Liver (tissue), 9 donors: ENCODE measurements around the gene VGLL4. TPM values are rescaled to one million over a fixed set of nuclear protein-coding genes. Genes with fewer than 3 reads are reported as not detected.

Experiments used
- DNase-seq: peaks from one replicate; pipeline ENCODE4 v3.0.0-alpha.2; 2017; ENCODE audit warnings: low spot score
- H3K27ac ChIP-seq, 2 donors: one replicate each; pipeline ENCODE4 v1.7.0; 2013; ENCODE audit warnings: inconsistent platforms in 2 of 2, low read length in 2 of 2, control low read depth in 1 of 2, low read depth in 1 of 2, mild to moderate bottlenecking in 1 of 2
- H3K27me3 ChIP-seq, 4 donors: one replicate each; pipeline versions ENCODE4 v1.6.1 to v1.7.0; 2013; ENCODE audit warnings: low read length in 3 of 4, inconsistent platforms in 1 of 4, mild to moderate bottlenecking in 1 of 4, moderate library complexity in 1 of 4; ENCODE audit not compliant: control insufficient read depth in 4 of 4, insufficient read depth in 4 of 4
- H3K36me3 ChIP-seq, 4 donors: one replicate each; pipeline versions ENCODE4 v1.6.1 to v1.7.0; 2013; ENCODE audit warnings: low read length in 3 of 4, mild to moderate bottlenecking in 3 of 4, low read depth in 1 of 4, moderate library complexity in 1 of 4; ENCODE audit not compliant: control insufficient read depth in 4 of 4, insufficient read depth in 3 of 4
- H3K4me1 ChIP-seq, 4 donors: one replicate each; pipeline versions ENCODE4 v1.6.1 to v1.7.0; 2013; ENCODE audit warnings: low read length in 3 of 4, mild to moderate bottlenecking in 3 of 4, moderate library complexity in 1 of 4; ENCODE audit not compliant: control insufficient read depth in 4 of 4, insufficient read depth in 4 of 4
- H3K4me3 ChIP-seq, 3 donors: one replicate each; pipeline versions ENCODE4 v1.6.1 to v1.7.0; 2013; ENCODE audit warnings: low read length in 3 of 3, control low read depth in 1 of 3, low read depth in 1 of 3, mild to moderate bottlenecking in 1 of 3
- H3K9ac ChIP-seq, 2 donors: one replicate each; pipeline ENCODE4 v1.7.0; 2013; ENCODE audit warnings: low read length in 2 of 2, mild to moderate bottlenecking in 2 of 2, moderate library complexity in 2 of 2, control low read depth in 1 of 2, low read depth in 1 of 2
- H3K9me3 ChIP-seq, 4 donors: one replicate each; pipeline versions ENCODE4 v1.6.1 to v1.7.0; 2013; ENCODE audit warnings: low read length in 3 of 4; ENCODE audit not compliant: control insufficient read depth in 4 of 4
- CTCF ChIP-seq: fragments of 150-350 bp; IDR thresholded peaks from 2 replicates; pipeline ENCODE4 v1.5.1; 2017; ENCODE audit warnings: improper control_type of control experiment, low read depth, low read length; ENCODE audit not compliant: missing input control
- EGR1 ChIP-seq, 2 donors: IDR thresholded peaks; 2 replicates each; pipeline ENCODE4 v1.6.1; 2016 to 2018; ENCODE audit warnings: antibody characterized with exemption in 2 of 2, low read depth in 2 of 2
- FOXA1 ChIP-seq: IDR thresholded peaks from 2 replicates; pipeline ENCODE4 v1.6.1; 2016; ENCODE audit warnings: antibody characterized with exemption
- FOXA2 ChIP-seq: IDR thresholded peaks from 2 replicates; pipeline ENCODE4 v1.6.1; 2016; ENCODE audit warnings: antibody characterized with exemption
- GABPA ChIP-seq, 2 donors: IDR thresholded peaks in 1 of 2; conservative IDR thresholded peaks in 1 of 2; 2 replicates each; pipeline ENCODE4 v1.6.1; 2016; ENCODE audit warnings: antibody characterized with exemption in 2 of 2, mild to moderate bottlenecking in 1 of 2, moderate library complexity in 1 of 2
- HNF4A ChIP-seq, 2 donors: conservative IDR thresholded peaks; 2 replicates each; pipeline ENCODE4 v1.6.1; 2016; ENCODE audit warnings: antibody characterized with exemption in 2 of 2, mild to moderate bottlenecking in 2 of 2
- HNF4G ChIP-seq: IDR thresholded peaks from 2 replicates; pipeline ENCODE4 v1.6.1; 2016; ENCODE audit warnings: antibody characterized with exemption
- JUND ChIP-seq, 2 donors: IDR thresholded peaks; 2 replicates each; pipeline ENCODE4 v1.6.1; 2016; ENCODE audit warnings: antibody characterized with exemption in 2 of 2
- NR2F2 ChIP-seq: IDR thresholded peaks from 2 replicates; pipeline ENCODE4 v1.6.1; 2016; ENCODE audit warnings: antibody characterized with exemption
- RAD21 ChIP-seq, 2 donors: IDR thresholded peaks; 2 replicates each; pipeline ENCODE4 v1.6.1; 2016; ENCODE audit warnings: antibody characterized with exemption in 2 of 2, mild to moderate bottlenecking in 2 of 2
- RXRA ChIP-seq, 2 donors: IDR thresholded peaks; 2 replicates each; pipeline ENCODE4 v1.6.1; 2017 to 2018; ENCODE audit warnings: antibody characterized with exemption in 2 of 2, mild to moderate bottlenecking in 1 of 2
- SP1 ChIP-seq: IDR thresholded peaks from 2 replicates; pipeline ENCODE4 v1.6.1; 2018; ENCODE audit warnings: antibody characterized with exemption, mild to moderate bottlenecking
- TAF1 ChIP-seq: conservative IDR thresholded peaks from 2 replicates; pipeline ENCODE4 v1.6.1; 2016; ENCODE audit warnings: antibody characterized with exemption, mild to moderate bottlenecking
- whole genome bisulfite sequencing: extraction: QIAGEN DNeasy Blood & Tissue Kit; methylation state at CpG from one replicate; pipeline ENCODE4 v1.1.7; 2013; 5-methylcytosine and 5-hydroxymethylcytosine counted together
- polyA plus RNA-seq, 2 donors: library from polyadenylated mRNA; stranded (reverse) in 1 of 2; unstranded in 1 of 2; fragments of 200-250 nt in 1 of 2; fragments of >200 nt in 1 of 2; fragmentation: Nextera tagmentation in 1 of 2; extraction: Ambion mirVana in 1 of 2; gene quantifications; one replicate each; pipeline versions ENCODE4 v1.2.1 to v1.2.3, GENCODE V29; 2013 to 2015
- total RNA-seq, 2 donors: library from RNA; depleted of rRNA; stranded (reverse); fragments of >200 nt; gene quantifications; one replicate each; pipeline ENCODE4 v1.2.3, GENCODE V29; 2014
- TF ChIP-seq, protein P1 (sequence below): IDR thresholded peaks from 2 replicates; pipeline ENCODE4 v1.6.1; 2016; ENCODE audit warnings: antibody characterized with exemption, mild to moderate bottlenecking
- TF ChIP-seq, protein P2 (sequence below): IDR thresholded peaks from 2 replicates; pipeline ENCODE4 v1.6.1; 2016; ENCODE audit warnings: antibody characterized with exemption
- TF ChIP-seq, protein P3 (sequence below): IDR thresholded peaks from 2 replicates; pipeline ENCODE4 v1.6.1; 2016; ENCODE audit warnings: antibody characterized with exemption
- TF ChIP-seq, protein P4 (sequence below): IDR thresholded peaks from 2 replicates; pipeline ENCODE4 v1.6.1; 2016; ENCODE audit warnings: antibody characterized with exemption
- donor health status: healthy.
- donor health status: healthy.
- donor health status: healthy.
- donor health status: healthy.
- donor health status: healthy.

The VGLL4 gene
- total and polyA plus RNA-seq, 4 donors, result 7.2 to 27.9 (median 13.0) TPM

DNA sequence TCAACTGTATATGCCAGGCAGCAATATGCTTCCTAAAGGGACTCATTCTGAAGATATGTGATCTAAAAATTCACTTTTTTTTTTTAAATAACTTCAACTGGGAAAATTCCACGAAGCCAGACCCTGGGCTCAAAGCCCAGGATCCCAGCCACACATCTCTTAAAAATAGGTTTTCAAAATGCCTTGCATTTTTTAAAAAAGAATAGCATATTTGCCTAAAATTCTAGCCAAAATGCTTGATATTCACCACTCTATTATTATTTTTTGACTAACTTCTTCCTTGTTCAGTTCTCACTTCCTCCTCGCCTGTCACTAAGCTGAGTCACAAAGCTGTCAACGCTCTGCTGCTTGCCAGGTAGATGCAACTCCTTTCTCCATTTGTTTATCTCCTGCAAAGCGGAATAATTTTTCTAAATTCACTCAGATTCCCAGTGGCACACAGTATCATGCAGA lies 28.0 kb upstream of the VGLL4 start:
- Histone ChIP-seq H3K27me3 (no peaks in the 10 kb centered on the region), H3K4me3 (no peak overlapping the region), H3K4me1 (peaks cover 0 to 3% (median 0%) of the 10 kb centered on the region in 4 donors), H3K36me3 (no peaks in the 10 kb centered on the region), H3K27ac (no peak overlapping the region), H3K9ac (no peak overlapping the region), H3K9me3 (no peaks in the 10 kb centered on the region)
- TF ChIP-seq, protein P1, sequence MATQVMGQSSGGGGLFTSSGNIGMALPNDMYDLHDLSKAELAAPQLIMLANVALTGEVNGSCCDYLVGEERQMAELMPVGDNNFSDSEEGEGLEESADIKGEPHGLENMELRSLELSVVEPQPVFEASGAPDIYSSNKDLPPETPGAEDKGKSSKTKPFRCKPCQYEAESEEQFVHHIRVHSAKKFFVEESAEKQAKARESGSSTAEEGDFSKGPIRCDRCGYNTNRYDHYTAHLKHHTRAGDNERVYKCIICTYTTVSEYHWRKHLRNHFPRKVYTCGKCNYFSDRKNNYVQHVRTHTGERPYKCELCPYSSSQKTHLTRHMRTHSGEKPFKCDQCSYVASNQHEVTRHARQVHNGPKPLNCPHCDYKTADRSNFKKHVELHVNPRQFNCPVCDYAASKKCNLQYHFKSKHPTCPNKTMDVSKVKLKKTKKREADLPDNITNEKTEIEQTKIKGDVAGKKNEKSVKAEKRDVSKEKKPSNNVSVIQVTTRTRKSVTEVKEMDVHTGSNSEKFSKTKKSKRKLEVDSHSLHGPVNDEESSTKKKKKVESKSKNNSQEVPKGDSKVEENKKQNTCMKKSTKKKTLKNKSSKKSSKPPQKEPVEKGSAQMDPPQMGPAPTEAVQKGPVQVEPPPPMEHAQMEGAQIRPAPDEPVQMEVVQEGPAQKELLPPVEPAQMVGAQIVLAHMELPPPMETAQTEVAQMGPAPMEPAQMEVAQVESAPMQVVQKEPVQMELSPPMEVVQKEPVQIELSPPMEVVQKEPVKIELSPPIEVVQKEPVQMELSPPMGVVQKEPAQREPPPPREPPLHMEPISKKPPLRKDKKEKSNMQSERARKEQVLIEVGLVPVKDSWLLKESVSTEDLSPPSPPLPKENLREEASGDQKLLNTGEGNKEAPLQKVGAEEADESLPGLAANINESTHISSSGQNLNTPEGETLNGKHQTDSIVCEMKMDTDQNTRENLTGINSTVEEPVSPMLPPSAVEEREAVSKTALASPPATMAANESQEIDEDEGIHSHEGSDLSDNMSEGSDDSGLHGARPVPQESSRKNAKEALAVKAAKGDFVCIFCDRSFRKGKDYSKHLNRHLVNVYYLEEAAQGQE, result no peak
- TF ChIP-seq HNF4A (conservative IDR thresholded peaks at IDR 0.05) (no peak), CTCF (no peak), JUND (IDR thresholded peaks at IDR 0.05) (no peak), HNF4G (no peak), EGR1 (IDR thresholded peaks at IDR 0.05; ENCODE audit: low read depth in 2 of 2) (no peak), RXRA (IDR thresholded peaks at IDR 0.05) (no peak), SP1 (no peak), RAD21 (IDR thresholded peaks at IDR 0.05) (no peak), NR2F2 (no peak), FOXA2 (no peak), FOXA1 (no peak), TAF1 (no peak), GABPA (IDR thresholded peaks at IDR 0.05 in 1 of 2, conservative IDR thresholded peaks at IDR 0.05 in 1 of 2) (no peak)
- TF ChIP-seq, protein P2, sequence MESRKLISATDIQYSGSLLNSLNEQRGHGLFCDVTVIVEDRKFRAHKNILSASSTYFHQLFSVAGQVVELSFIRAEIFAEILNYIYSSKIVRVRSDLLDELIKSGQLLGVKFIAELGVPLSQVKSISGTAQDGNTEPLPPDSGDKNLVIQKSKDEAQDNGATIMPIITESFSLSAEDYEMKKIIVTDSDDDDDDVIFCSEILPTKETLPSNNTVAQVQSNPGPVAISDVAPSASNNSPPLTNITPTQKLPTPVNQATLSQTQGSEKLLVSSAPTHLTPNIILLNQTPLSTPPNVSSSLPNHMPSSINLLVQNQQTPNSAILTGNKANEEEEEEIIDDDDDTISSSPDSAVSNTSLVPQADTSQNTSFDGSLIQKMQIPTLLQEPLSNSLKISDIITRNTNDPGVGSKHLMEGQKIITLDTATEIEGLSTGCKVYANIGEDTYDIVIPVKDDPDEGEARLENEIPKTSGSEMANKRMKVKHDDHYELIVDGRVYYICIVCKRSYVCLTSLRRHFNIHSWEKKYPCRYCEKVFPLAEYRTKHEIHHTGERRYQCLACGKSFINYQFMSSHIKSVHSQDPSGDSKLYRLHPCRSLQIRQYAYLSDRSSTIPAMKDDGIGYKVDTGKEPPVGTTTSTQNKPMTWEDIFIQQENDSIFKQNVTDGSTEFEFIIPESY, result no peak
- TF ChIP-seq, protein P3, sequence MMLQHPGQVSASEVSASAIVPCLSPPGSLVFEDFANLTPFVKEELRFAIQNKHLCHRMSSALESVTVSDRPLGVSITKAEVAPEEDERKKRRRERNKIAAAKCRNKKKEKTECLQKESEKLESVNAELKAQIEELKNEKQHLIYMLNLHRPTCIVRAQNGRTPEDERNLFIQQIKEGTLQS, result no peak
- TF ChIP-seq, protein P4, sequence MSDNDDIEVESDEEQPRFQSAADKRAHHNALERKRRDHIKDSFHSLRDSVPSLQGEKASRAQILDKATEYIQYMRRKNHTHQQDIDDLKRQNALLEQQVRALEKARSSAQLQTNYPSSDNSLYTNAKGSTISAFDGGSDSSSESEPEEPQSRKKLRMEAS, result no peak
- DNase-seq, result no peak
- WGBS, result 65% methylated on average over 4 of the region's 4 CpGs
